GM12891 (cell line): ENCODE data around the gene ARHGEF37.

Experiments
- POLR2A ChIP-seq: IDR thresholded peaks from 2 replicates; pipeline ENCODE4 v1.6.1; 2011; ENCODE audit warnings: low read depth, low read length, control low read depth
- POLR2AphosphoS5 ChIP-seq: IDR thresholded peaks from 2 replicates; pipeline ENCODE4 v1.6.1; 2011; ENCODE audit warnings: low read depth, low read length, control low read depth
- TAF1 ChIP-seq: IDR thresholded peaks from 2 replicates; pipeline ENCODE4 v1.6.1; 2011; ENCODE audit warnings: low read depth, low read length, control low read depth

DNA sequence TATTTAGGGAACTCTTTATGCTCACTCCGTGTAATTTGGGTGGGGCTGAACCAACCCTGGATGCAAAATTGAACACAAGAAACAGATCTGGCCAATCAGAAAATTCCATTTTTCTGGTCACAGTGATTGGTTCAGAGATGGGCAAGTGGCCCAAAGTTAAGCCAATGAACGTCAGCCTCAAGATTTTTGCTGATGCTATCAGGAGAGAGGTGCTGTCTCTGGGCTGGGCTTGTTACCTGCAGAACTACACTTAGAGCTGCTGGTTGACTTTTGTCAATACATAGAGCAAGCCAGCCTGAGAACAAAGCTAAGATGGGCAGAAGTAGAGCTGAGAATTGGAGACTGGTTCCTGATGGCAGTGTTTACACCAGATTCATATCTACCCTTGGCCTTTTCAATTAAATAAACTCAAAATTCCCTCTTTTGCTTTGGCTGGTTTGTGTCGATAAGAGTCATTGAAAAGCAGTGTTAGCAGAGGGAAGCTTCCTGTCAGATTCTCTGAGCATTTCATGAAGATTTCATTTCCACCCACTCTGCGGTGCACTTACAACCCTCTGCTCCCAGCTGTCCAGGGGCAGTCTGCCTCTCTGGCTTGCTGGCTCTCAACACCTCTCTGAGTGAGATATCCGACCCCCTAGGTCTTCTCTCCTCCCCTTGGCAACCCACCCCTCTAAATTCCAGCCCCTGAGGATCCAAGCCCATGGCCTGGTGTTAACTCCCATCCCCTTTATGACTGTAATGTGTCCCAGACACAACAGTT, 84.3 kb downstream of the ARHGEF37 start:
- TF ChIP-seq TAF1 (no peak), POLR2A (no peak), POLR2AphosphoS5 (no peak)
